Sigmoid colon (tissue), 4 donors: Measurements from ENCODE around the gene ANO4.

Experiments
- POLR2A ChIP-seq, 2 donors: fragments of 450-650 bp; IDR thresholded peaks; one replicate each; pipeline ENCODE4 v1.6.1; 2016; ENCODE audit warnings: antibody characterized with exemption in 2 of 2, mild to moderate bottlenecking in 2 of 2, moderate library complexity in 2 of 2
- POLR2AphosphoS5 ChIP-seq, 4 donors: sonication (generic); formaldehyde crosslinking; IDR thresholded peaks; one replicate each; pipeline ENCODE4 v1.6.1; 2017; ENCODE audit warnings: antibody characterized with exemption in 4 of 4
- TF ChIP-seq, protein P1 (sequence below), 4 experiments: fragments of 450-650 bp in 3 of 4; fragments of 200-600 bp in 1 of 4; IDR thresholded peaks; one replicate each; pipeline ENCODE4 v1.5.1; 2016 to 2019; ENCODE audit warnings: antibody characterized with exemption in 4 of 4, mild to moderate bottlenecking in 3 of 4, moderate library complexity in 2 of 4

DNA sequence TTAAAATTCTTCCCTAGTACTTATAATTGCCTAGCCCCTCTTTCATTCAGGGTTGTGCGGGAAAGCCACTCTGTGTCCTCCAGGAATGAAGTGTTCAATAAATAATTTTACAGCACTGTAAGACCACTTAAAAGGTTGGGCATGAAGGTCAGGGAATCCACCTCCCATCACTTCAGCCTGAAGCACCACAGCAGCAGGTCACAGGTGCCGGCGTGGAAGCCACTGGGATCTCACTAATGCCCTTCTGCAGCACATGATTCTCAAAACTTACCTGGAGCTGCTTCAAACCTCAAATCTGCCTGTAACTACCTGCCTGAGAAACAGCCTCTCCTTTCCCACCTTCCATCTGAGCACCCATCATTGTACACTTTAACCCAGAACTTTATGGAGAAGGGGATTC lies 159.5 kb downstream of the ANO4 start:
- TF ChIP-seq, protein P1, sequence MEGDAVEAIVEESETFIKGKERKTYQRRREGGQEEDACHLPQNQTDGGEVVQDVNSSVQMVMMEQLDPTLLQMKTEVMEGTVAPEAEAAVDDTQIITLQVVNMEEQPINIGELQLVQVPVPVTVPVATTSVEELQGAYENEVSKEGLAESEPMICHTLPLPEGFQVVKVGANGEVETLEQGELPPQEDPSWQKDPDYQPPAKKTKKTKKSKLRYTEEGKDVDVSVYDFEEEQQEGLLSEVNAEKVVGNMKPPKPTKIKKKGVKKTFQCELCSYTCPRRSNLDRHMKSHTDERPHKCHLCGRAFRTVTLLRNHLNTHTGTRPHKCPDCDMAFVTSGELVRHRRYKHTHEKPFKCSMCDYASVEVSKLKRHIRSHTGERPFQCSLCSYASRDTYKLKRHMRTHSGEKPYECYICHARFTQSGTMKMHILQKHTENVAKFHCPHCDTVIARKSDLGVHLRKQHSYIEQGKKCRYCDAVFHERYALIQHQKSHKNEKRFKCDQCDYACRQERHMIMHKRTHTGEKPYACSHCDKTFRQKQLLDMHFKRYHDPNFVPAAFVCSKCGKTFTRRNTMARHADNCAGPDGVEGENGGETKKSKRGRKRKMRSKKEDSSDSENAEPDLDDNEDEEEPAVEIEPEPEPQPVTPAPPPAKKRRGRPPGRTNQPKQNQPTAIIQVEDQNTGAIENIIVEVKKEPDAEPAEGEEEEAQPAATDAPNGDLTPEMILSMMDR (IDR thresholded peaks at IDR 0.05) = no peak
- TF ChIP-seq POLR2A (IDR thresholded peaks at IDR 0.05) (no peak), POLR2AphosphoS5 (IDR thresholded peaks at IDR 0.05) (no peak)
